BLaER1 (cell line): ENCODE results near the gene ANXA2.

Experiments
- H3K27ac ChIP-seq: shearing (Covaris generic); formaldehyde crosslinking; 2 replicates; pipeline ENCODE4 v1.8.1; 2022
- H3K27me3 ChIP-seq: shearing (Covaris generic); formaldehyde crosslinking; 2 replicates; pipeline ENCODE4 v1.8.1; 2022
- H3K36me3 ChIP-seq: shearing (Covaris generic); formaldehyde crosslinking; 2 replicates; pipeline ENCODE4 v1.8.1; 2022
- H3K4me1 ChIP-seq: shearing (Covaris generic); formaldehyde crosslinking; 2 replicates; pipeline ENCODE4 v1.8.1; 2022
- H3K4me2 ChIP-seq: shearing (Covaris generic); formaldehyde crosslinking; 2 replicates; pipeline ENCODE4 v1.8.1; 2022
- H3K4me3 ChIP-seq: shearing (Covaris generic); formaldehyde crosslinking; 2 replicates; pipeline ENCODE4 v1.8.1; 2022
- H3K9ac ChIP-seq: shearing (Covaris generic); formaldehyde crosslinking; 2 replicates; pipeline ENCODE4 v1.8.1; 2022
- H3K9me3 ChIP-seq: shearing (Covaris generic); formaldehyde crosslinking; 2 replicates; pipeline ENCODE4 v1.8.1; 2022
- H4K20me1 ChIP-seq: shearing (Covaris generic); formaldehyde crosslinking; 2 replicates; pipeline ENCODE4 v1.8.1; 2022
- Cebpa-rat ChIP-seq: shearing (Covaris generic); IDR thresholded peaks from 2 replicates; pipeline ENCODE4 v1.8.1; 2022

The ANXA2 gene

DNA sequence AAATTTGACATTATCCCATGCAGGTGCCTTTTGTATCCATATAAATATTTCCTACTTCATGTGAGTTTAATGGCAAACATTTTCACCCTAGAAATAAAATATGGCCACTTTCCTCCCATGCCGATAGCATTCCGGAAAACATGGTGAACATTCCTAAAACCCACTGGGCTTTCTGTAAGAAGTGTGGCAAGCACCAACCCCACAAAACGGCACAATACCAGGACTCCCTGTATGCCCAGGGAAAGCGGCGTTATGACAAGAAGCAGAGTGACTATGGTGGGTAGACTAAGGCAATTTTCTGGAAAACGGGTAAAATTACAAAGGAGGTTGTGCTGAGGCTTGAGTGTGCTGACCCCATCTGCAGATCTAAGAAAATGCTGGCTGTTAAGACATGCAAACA, 7.6 kb downstream of the ANXA2 start:
- Histone ChIP-seq H3K27ac (no peak overlapping the region), H4K20me1 (0 out of 2 replicates have a peak, but pooled peaks cover 8% of the 10 kb centered on the region), H3K27me3 (no peaks in the 10 kb centered on the region), H3K4me3 (no peak overlapping the region), H3K36me3 (peaks cover 14% of the 10 kb centered on the region; the same call in 1 of the 2 replicates), H3K9ac (no peak overlapping the region), H3K9me3 (no peaks in the 10 kb centered on the region), H3K4me2 (no peak overlapping the region), H3K4me1 (peaks cover 12% of the 10 kb centered on the region)
- no peak for TF ChIP-seq Cebpa-rat

DNA sequence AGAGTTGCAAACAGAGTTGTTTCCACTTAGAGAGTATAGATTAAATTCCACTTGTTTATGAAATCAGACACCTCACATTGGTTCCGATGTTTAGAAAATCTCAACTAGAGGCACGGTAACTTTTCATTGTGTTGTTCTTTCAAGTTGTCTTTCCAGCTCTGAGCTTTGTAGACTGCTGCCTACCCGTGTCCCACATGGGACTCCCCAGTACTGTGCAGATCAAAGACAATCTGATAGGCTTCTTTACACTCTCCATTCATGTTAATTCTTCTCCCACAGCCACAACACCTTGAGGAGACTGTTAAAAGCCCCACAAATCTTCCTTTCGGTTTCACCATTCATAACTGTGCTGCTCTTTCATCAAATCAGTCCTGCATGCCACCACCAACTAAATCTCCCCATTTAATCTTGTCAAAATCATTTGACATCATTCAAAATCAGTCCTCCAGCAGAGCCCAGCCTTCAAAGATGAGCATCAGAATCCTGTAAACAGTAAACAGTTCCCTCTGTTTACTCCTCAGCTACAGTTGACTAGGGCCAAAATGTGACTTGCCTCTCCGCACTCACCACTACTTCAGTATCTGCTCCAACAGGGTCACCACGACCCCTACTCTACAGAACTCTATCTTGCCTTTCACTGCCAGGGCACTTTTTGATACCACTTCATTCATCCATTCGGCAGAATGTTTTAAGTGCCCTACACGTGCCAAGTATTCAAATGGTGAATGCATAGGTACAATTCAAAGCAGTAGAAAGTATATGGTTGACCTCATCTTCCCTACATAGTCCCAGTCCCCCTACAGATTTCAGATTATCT, 8.3 kb downstream of the ANXA2 start:
- peak overlapping the region; percentile 11; the same call in 1 of the 2 replicates for H3K27ac ChIP-seq
- H3K4me3 ChIP-seq, result no peak overlapping the region
- H3K4me1 ChIP-seq, result peaks cover 12% of the 10 kb centered on the region
- no peak for TF ChIP-seq Cebpa-rat
- H3K4me2 ChIP-seq, result peak overlapping the region; percentile 64
- no peaks in the 10 kb centered on the region for H3K27me3 ChIP-seq
- H3K9me3 ChIP-seq, result no peaks in the 10 kb centered on the region
- H3K36me3 ChIP-seq, result peaks cover 13% of the 10 kb centered on the region; the same call in 1 of the 2 replicates
- no peak overlapping the region for H3K9ac ChIP-seq
- 0 out of 2 replicates have a peak, but pooled peaks cover 8% of the 10 kb centered on the region for H4K20me1 ChIP-seq

DNA sequence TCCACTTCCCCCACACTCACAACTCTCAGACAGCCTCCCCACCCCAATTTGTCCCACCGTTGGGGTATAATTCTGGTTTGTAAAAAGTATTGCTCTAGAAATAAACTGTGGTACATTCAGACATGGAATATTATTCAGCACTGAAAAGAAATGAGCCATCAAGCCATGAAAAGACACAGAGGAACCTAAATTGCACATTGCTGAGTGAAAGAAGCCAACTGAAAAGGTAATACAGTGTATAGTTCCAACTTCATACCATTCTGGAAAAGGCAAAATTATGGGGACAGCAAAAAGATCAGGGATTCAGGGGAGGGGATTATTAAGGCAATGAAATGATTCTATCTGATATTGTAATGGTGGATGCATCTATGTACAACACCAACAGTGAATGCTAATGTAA, 10.5 kb downstream of the ANXA2 start:
- TF ChIP-seq Cebpa-rat, result no peak
- H4K20me1 ChIP-seq, result 0 out of 2 replicates have a peak, but pooled peaks cover 8% of the 10 kb centered on the region
- no peak overlapping the region for H3K4me3 ChIP-seq
- H3K4me2 ChIP-seq, result no peak overlapping the region
- H3K9ac ChIP-seq, result no peak overlapping the region
- H3K9me3 ChIP-seq, result no peaks in the 10 kb centered on the region
- H3K27me3 ChIP-seq, result no peaks in the 10 kb centered on the region
- peaks cover 9% of the 10 kb centered on the region; the same call in 1 of the 2 replicates for H3K36me3 ChIP-seq
- peaks cover 12% of the 10 kb centered on the region for H3K4me1 ChIP-seq
- H3K27ac ChIP-seq, result no peak overlapping the region

DNA sequence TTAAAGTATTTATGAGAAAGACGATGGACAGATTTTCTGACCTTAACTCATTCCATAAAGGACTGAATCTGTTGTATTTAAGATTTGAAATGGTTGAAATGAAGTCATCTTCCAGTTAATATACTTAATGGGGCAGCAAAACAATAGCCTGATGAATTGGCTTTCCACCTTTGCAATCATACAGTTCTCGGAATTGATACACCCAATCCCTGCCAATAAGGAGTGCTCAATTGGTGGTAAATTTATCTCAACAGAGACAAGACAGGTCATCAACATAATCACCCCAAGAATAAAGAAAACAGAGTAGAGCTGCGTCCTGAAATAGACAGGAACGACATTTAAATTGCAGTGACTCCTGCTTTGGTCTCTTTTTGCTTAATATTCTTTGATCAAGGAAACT, 11.2 kb downstream of the ANXA2 start:
- Histone ChIP-seq H3K9me3 (no peaks in the 10 kb centered on the region), H4K20me1 (0 out of 2 replicates have a peak, but pooled peaks cover 8% of the 10 kb centered on the region), H3K9ac (no peak overlapping the region), H3K27ac (no peak overlapping the region), H3K4me1 (peaks cover 12% of the 10 kb centered on the region), H3K4me3 (no peak overlapping the region), H3K27me3 (no peaks in the 10 kb centered on the region), H3K36me3 (peaks cover 9% of the 10 kb centered on the region; the same call in 1 of the 2 replicates), H3K4me2 (no peak overlapping the region)
- no peak for TF ChIP-seq Cebpa-rat

DNA sequence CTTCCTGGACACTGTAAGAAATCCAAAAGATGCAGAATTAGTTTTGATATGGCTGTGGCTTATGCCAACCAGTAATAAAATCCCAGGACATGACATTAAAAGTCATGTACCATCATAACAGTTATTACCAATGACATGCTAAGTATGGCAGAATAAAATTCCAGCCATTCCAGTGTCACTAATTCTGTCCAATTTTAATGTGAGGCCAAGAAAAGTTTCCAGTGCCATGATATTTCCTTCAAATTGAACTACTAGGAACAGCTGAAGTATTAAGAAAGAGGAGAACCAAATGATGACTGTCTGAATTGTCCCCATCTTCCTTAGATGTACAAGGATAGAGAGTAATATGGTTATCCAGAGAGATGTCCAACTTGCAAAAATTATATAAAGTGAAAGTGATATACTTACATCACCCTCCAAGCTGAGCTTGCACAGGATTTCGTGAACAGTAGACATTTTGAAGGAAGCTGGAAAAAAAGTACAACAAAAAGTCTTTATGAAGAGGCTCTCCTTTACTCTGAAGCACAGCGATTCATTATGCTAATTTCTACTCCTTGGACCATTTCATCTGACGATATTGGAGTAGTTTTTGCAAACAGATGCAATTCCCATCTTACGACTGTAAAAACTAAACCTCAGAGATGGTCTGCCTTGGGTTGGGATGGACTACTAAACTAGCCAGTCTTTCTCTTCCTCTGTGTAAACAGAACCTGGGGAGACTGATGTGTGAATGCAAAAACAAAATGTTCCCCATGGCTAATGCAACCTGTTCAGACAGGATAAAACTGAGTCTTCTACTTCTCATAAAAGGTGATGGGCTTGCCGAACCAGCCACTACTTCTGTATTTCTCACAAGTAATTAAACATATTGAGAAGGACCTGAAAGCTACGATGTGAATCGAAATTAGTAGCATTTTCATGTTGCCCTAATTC, 11.9 kb downstream of the ANXA2 start:
- Histone ChIP-seq H3K27me3 (no peaks in the 10 kb centered on the region), H3K27ac (no peak overlapping the region), H3K4me1 (peaks cover 12% of the 10 kb centered on the region), H3K9ac (no peak overlapping the region), H3K4me2 (no peak overlapping the region), H4K20me1 (0 out of 2 replicates have a peak, but pooled peaks cover 8% of the 10 kb centered on the region), H3K36me3 (peaks cover 14% of the 10 kb centered on the region; the same call in 1 of the 2 replicates), H3K4me3 (no peak overlapping the region), H3K9me3 (no peaks in the 10 kb centered on the region)
- TF ChIP-seq Cebpa-rat, result no peak

DNA sequence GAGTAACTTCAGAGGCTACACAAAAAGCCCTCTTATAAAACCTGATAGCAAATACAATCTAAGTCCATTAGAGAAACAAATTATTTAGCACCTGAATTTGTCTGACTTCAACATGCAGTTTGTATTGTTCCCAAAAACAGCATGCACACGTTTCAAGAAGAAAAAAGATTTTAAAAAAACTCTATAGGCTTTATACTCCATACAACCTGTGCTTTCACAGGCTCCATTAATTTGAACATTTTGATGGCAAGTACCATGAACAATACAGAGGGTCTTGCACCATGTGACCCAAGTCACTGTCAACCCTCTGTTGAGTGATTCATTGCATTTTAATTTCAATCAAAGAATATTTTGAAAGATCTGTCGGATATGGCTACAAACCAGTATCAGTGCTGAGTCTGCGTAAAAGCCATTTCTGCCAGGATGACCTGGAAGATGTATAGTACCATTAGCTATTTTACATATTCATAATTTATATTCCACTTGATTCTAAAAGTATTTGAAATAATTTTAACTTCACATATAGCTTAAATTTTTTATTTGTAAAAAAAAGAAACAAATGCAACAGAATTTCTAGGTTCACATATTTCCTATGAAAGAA, 13.2 kb downstream of the ANXA2 start:
- H3K36me3 ChIP-seq, result peaks cover 21% of the 10 kb centered on the region
- H3K27me3 ChIP-seq, result no peaks in the 10 kb centered on the region
- no peak overlapping the region for H3K4me3 ChIP-seq
- H3K27ac ChIP-seq, result no peak overlapping the region
- no peak overlapping the region for H3K4me2 ChIP-seq
- H4K20me1 ChIP-seq, result 0 out of 2 replicates have a peak, but pooled peaks cover 8% of the 10 kb centered on the region
- H3K4me1 ChIP-seq, result peaks cover 10% of the 10 kb centered on the region
- no peaks in the 10 kb centered on the region for H3K9me3 ChIP-seq
- no peak for TF ChIP-seq Cebpa-rat
- no peak overlapping the region for H3K9ac ChIP-seq

DNA sequence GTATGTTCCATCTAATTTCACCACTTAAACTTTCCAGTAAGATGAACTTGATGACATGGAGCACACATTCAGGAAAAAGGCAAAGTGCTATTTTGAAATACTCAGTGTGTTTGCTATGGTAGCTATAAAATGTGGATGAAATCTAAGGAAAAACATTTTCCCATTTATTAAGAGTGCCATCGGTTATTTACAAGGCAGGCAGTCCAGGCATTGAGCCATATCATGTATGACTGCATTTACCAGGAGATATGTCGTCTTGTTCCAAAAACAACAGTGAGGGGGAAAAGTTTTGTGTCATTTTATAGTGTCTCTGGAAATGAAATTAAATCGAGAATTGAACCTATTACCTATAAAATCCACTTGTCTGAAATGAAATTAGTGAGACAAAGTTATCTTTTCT, 13.7 kb downstream of the ANXA2 start:
- H3K27me3 ChIP-seq, result no peaks in the 10 kb centered on the region
- peaks cover 4% of the 10 kb centered on the region for H3K4me1 ChIP-seq
- 0 out of 2 replicates have a peak, but pooled peaks cover 5% of the 10 kb centered on the region for H4K20me1 ChIP-seq
- peaks cover 24% of the 10 kb centered on the region for H3K36me3 ChIP-seq
- TF ChIP-seq Cebpa-rat, result no peak
- no peaks in the 10 kb centered on the region for H3K9me3 ChIP-seq
- H3K4me2 ChIP-seq, result no peak overlapping the region
- H3K9ac ChIP-seq, result no peak overlapping the region
- no peak overlapping the region for H3K4me3 ChIP-seq
- no peak overlapping the region for H3K27ac ChIP-seq

GRCh38 chr15:60382773-60383674, 14.8 kb downstream of the ANXA2 start:
- H3K4me3 ChIP-seq, result no peak overlapping the region
- peaks cover 27% of the 10 kb centered on the region for H3K36me3 ChIP-seq
- no peaks in the 10 kb centered on the region for H3K9me3 ChIP-seq
- H3K4me2 ChIP-seq, result no peak overlapping the region
- H3K4me1 ChIP-seq, result no peaks in the 10 kb centered on the region
- H3K27ac ChIP-seq, result no peak overlapping the region
- H4K20me1 ChIP-seq, result no peaks in the 10 kb centered on the region
- no peaks in the 10 kb centered on the region for H3K27me3 ChIP-seq
- TF ChIP-seq Cebpa-rat, result no peak
- no peak overlapping the region for H3K9ac ChIP-seq
